ENCODE data around the gene PAF1. TPM values are rescaled to one million over a fixed set of nuclear protein-coding genes. Genes with fewer than 3 reads are reported as not detected.
A peak's percentile ranks its signal among the peaks of the same experiment; 100 is the strongest.

Gene PAF1
- total RNA-seq, 4 donors from 2014 or later: 32.8 to 48.0 (median 44.0) TPM

DNA sequence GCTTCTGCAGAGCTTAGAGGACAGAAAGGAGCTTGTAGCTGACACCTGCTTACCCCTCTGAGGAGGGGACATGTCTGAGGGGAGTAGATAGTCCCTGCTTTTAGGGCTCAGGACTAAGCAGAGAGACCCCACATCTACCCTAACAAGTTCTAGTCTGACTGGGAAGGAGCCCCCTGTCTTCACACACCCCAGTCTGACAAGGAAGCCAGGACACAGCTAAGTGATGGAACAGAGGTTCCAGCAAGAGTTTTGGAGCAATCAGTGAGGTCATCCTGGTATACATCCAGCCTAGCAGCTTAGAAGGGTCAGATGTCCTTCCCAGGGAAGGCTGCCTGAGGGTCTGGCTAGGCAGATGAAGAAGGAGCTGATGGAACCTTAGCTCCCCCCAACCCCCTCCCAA lies 15.0 kb downstream of the PAF1 start:
- H3K27ac ChIP-seq: peak overlapping the region in 3 of 4 donors; percentile 26 to 93 (median 89)
- no peaks in the 10 kb centered on the region for H3K27me3 ChIP-seq
- TF ChIP-seq, protein P1, sequence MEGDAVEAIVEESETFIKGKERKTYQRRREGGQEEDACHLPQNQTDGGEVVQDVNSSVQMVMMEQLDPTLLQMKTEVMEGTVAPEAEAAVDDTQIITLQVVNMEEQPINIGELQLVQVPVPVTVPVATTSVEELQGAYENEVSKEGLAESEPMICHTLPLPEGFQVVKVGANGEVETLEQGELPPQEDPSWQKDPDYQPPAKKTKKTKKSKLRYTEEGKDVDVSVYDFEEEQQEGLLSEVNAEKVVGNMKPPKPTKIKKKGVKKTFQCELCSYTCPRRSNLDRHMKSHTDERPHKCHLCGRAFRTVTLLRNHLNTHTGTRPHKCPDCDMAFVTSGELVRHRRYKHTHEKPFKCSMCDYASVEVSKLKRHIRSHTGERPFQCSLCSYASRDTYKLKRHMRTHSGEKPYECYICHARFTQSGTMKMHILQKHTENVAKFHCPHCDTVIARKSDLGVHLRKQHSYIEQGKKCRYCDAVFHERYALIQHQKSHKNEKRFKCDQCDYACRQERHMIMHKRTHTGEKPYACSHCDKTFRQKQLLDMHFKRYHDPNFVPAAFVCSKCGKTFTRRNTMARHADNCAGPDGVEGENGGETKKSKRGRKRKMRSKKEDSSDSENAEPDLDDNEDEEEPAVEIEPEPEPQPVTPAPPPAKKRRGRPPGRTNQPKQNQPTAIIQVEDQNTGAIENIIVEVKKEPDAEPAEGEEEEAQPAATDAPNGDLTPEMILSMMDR (IDR thresholded peaks at IDR 0.05): no peak
- TF ChIP-seq EP300 (IDR thresholded peaks at IDR 0.05) (no peak), POLR2A (IDR thresholded peaks at IDR 0.05) (no peak), POLR2AphosphoS5 (IDR thresholded peaks at IDR 0.05) (no peak)
- H3K36me3 ChIP-seq: peaks cover 0 to 66% of the 10 kb centered on the region in 2 donors
- no peak overlapping the region for H3K4me3 ChIP-seq
- ATAC-seq: no peak
- no peaks in the 10 kb centered on the region for H3K9me3 ChIP-seq
- peaks cover 9 to 44% (median 22%) of the 10 kb centered on the region in 3 donors for H3K4me1 ChIP-seq

DNA sequence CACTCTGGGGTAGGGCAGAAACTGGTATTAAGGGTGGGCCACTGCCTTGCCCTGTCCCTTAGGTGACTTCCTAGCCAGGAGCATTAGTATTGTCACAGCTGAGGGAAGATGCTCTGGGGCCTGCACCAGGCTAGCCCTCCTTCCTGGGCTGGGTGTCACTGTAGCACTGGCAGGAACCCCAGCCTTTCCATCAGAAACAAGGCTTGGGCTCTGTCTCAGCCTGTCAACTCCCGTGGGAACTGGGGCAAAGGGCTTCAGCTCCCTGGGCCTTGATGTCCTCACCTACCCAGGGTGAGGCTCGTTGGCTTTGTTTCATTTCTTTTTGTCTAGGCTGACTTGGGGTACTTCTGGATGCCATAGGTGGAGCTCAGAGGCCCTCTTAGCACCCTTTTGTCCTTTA lies 18.0 kb downstream of the PAF1 start:
- Histone ChIP-seq H3K9me3 (no peaks in the 10 kb centered on the region), H3K4me3 (no peak overlapping the region), H3K36me3 (peaks cover 0 to 65% of the 10 kb centered on the region in 2 donors), H3K27ac (peak overlapping the region; percentile 89 to 99 (median 92)), H3K4me1 (peaks cover 9 to 43% (median 22%) of the 10 kb centered on the region in 3 donors), H3K27me3 (no peaks in the 10 kb centered on the region)
- TF ChIP-seq EP300 (IDR thresholded peaks at IDR 0.05): no peak
- no peak for TF ChIP-seq POLR2A (IDR thresholded peaks at IDR 0.05)
- TF ChIP-seq, protein P1 (IDR thresholded peaks at IDR 0.05): no peak
- TF ChIP-seq POLR2AphosphoS5 (IDR thresholded peaks at IDR 0.05): no peak
- ATAC-seq: peak; percentile 39
- 60% methylated on average over 1 of the region's 2 CpGs; no CpG with 5 or more reads in 1 of the 2 donors for WGBS, 2 donors (ENCODE audit: low coverage in 1 of 2)

- Histone ChIP-seq H3K4me1 (peaks cover 9 to 50% (median 22%) of the 10 kb centered on the region in 3 donors), H3K36me3 (peaks cover 0 to 62% of the 10 kb centered on the region in 2 donors), H3K27me3 (no peaks in the 10 kb centered on the region), H3K9me3 (no peaks in the 10 kb centered on the region), H3K27ac (peak overlapping the region; percentile 89 to 99 (median 92)), H3K4me3 (no peak overlapping the region)
- TF ChIP-seq POLR2A (IDR thresholded peaks at IDR 0.05): no peak
- TF ChIP-seq POLR2AphosphoS5 (IDR thresholded peaks at IDR 0.05): peak; percentile 86
- no peak for TF ChIP-seq EP300 (IDR thresholded peaks at IDR 0.05)
- TF ChIP-seq, protein P1 (IDR thresholded peaks at IDR 0.05): peak in 2 of 4 experiments; percentile 12 to 22
- 18 to 26% methylated on average over 8 of the region's 8 CpGs for WGBS, 2 donors (ENCODE audit: low coverage in 1 of 2)
- peak; percentile 97 for ATAC-seq
Measured at GRCh38 chr19:39372047-39372802, 18.7 kb downstream of the PAF1 start.

GRCh38 chr19:39370735-39371134 lies 20.2 kb downstream of the PAF1 start:
- H3K4me1 ChIP-seq: peaks cover 9 to 59% (median 22%) of the 10 kb centered on the region in 3 donors
- H3K9me3 ChIP-seq: no peaks in the 10 kb centered on the region
- TF ChIP-seq, protein P1 (IDR thresholded peaks at IDR 0.05): no peak
- TF ChIP-seq POLR2AphosphoS5 (IDR thresholded peaks at IDR 0.05) (no peak), POLR2A (IDR thresholded peaks at IDR 0.05) (no peak), EP300 (IDR thresholded peaks at IDR 0.05) (no peak)
- 100% methylated on average over 1 to 3 of the region's 5 CpGs for WGBS, 2 donors (ENCODE audit: low coverage in 1 of 2)
- no peak for ATAC-seq
- H3K36me3 ChIP-seq: peaks cover 0 to 59% of the 10 kb centered on the region in 2 donors
- peak overlapping the region in 3 of 4 donors; percentile 89 to 99 (median 93) for H3K27ac ChIP-seq
- no peaks in the 10 kb centered on the region for H3K27me3 ChIP-seq
- H3K4me3 ChIP-seq: no peak overlapping the region

- TF ChIP-seq, protein P1 (IDR thresholded peaks at IDR 0.05): no peak
- TF ChIP-seq EP300 (IDR thresholded peaks at IDR 0.05): no peak
- TF ChIP-seq POLR2AphosphoS5 (IDR thresholded peaks at IDR 0.05): no peak
- no peak for TF ChIP-seq POLR2A (IDR thresholded peaks at IDR 0.05)
Measured at GRCh38 chr19:39369200-39369599, 21.7 kb downstream of the PAF1 start.

More at GRCh38 chr19:39369200-39369599, 21.7 kb downstream of the PAF1 start:
- H3K27ac ChIP-seq: peak overlapping the region in 1 of 4 donors; percentile 42
- H3K36me3 ChIP-seq: peaks cover 0 to 65% of the 10 kb centered on the region in 2 donors
- 71 to 77% methylated on average over 2 of the region's 2 CpGs for WGBS, 2 donors (ENCODE audit: low coverage in 1 of 2)
- peaks cover 9 to 66% (median 26%) of the 10 kb centered on the region in 3 donors for H3K4me1 ChIP-seq
- no peak for ATAC-seq
- H3K9me3 ChIP-seq: no peaks in the 10 kb centered on the region
- no peaks in the 10 kb centered on the region for H3K27me3 ChIP-seq
- no peak overlapping the region for H3K4me3 ChIP-seq

Measured in gastroesophageal sphincter (tissue), 4 donors.